HG03066 (cell line): ENCODE data around the gene SYNGR3.

ENCODE experiments used
- ATAC-seq: cut with Tn5 transposase; IDR thresholded peaks from one replicate; pipeline ENCODE4 v1.9.1; 2021; ENCODE audit warnings: low read depth; ENCODE audit not compliant: unreplicated experiment

SYNGR3 gene

GRCh38 chr16:1976216-1976520 lies 13.6 kb upstream of the SYNGR3 start:
- no peak for ATAC-seq

- no peak for ATAC-seq
Measured at GRCh38 chr16:1976951-1977874, 12.6 kb upstream of the SYNGR3 start.

GRCh38 chr16:1977875-1978268 lies 11.9 kb upstream of the SYNGR3 start:
- no peak for ATAC-seq

DNA sequence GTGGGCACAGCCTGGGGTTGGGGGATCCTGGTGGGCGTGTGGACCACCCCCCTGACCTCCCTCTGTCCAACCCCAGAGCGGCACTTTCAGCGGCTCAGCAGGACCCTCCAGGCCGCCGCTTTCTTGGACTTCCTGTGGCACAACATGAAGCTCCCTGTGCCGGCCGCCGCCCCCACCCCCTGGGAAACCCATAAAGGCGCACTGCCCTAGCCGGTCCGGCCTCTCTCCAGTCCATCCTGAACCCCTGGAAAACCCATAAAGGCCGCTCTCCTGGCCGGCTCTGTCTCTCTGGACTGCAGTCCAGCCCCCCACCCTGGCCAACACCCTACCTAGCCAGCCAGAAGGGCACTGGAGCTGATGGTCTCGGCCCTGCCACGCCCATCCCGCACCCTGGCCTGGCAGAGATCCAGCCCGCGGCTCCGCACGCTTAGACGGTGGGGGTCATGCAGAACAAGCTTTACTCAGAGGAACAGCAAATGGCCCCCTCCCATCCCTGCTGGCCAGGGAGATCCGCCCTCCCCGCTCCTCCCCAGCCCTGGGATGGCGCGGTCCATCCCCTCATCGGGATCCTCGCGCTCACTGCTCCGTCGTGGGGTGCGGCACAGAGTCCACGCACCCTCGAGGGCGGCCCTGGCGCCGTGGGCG lies 11.2 kb upstream of the SYNGR3 start:
- no peak for ATAC-seq

- ATAC-seq = no peak
Measured at GRCh38 chr16:1979271-1980029, 10.3 kb upstream of the SYNGR3 start.

DNA sequence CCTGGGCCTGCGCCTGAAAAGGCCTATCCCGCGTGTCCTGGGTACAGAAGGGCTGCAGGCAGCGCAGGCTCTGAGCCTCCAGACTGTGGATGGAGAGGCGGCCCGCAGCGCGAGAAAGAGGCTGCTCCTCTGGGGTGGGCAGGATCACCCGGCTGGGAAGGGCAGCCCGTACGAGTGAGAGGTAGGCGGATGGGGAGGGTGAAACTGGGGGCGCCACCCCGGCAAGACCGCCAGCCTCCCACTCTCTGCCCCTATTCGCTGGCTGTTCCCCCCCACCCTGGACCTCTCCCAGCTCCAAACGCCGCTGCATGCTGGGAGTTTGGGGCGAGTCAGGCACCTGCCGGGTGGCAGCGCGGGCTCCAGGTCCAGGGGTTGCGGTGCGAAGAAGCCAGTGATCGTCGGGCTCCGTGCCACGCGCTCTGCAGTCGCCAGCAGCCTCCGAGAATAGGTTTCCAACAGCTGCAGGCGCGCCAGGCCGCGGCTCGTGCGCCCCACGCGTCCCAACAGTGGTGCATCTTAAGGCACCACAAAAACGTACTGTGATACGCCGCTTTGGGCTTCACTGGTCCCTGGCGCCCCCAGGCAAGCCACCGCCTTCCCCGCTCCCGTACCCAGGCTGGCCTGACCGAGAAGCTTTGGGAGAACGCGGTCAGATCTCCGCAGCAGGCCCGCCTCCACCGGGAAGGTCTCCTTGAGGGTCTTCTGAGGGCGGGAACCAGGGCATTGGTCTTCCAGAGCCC lies 9.6 kb upstream of the SYNGR3 start:
- no peak for ATAC-seq

DNA sequence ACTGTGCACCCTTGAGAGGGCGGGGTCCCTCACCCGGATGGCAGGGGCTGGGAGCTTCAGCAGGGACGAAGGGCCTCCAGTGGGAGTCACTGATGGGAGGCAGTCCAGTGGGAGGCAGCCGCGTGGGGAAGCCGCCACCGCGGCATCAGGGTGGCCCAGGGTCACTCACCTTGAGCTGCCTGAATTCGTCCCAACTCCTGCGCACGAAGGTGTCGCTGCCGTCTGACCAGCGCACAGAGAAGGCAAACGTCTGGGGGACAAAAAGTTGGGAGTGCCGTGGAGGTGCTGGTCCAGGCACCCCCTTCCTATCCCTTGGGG lies 9.0 kb upstream of the SYNGR3 start:
- no peak for ATAC-seq

DNA sequence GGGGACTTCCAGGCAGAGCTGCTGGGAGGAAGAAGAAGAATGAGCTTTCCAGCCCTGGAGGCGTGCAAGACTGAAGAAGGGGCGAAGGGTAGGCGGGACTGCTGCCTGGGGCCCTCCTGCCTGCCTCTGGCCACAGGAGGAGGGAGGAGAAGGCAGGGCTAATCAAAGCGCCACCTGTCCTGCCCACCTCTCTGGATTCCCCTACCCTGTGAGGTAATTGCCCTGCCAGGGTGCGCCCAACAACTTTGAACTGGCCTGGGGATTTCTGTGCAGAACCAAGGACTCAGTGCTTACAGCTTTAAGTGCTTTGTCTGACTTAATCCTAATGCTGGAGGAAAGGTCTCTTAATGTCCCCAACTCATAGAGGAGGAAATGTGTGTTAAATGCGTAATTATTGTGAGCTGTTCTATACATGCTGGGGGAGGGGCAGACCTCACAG lies 8.4 kb upstream of the SYNGR3 start, which contains the start of gene NOXO1:
Gene NOXO1 (minus strand): TSS at position 72 of the 439 bp plus-strand sequence. CDS start 290 bp downstream, outside the sequence.
- ATAC-seq = no peak

- no peak for ATAC-seq
Measured at GRCh38 chr16:1982013-1982433, 7.7 kb upstream of the SYNGR3 start.

GRCh38 chr16:1982991-1983543 lies 6.7 kb upstream of the SYNGR3 start:
- no peak for ATAC-seq

DNA sequence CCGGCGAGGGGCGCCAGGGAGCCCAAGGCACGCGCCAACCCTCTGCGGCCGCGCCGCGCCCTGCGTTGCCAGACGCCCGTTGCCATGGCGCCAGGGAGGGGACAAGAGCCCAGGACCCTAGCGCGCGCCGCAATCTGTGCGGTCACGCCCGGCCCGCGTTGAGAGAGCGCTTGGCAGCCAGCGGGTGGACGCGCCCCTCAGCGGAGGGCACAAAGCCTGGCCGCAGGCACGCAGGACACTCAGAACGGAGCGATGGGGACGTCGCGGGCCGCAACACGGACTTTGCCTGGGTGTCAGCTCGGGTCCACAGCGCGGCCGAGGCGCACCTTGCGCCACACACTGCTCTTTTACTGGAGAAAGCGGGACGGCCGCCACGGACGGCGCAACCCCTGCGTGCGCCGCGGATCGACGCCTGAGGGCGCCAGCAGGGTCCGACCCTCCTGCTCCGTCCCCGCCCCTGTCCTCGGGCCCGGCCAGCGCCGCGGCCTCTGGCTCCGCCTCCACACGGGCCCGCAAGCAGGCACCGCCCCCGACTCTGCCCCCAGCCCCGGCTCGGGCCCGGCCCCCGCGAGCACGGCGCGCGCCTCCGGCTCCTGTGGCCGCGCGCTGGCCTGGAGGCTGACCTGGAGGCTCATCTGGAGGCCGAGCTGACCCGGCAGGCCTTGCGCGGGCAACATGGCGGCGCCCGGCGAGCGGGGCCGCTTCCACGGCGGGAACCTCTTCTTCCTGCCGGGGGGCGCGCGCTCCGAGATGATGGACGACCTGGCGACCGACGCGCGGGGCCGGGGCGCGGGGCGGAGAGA lies 6.0 kb upstream of the SYNGR3 start, which contains the start of gene GFER:
Gene GFER (plus strand): TSS at position 650 of the 803 bp plus-strand sequence. CDS start 26 bp downstream, at position 676.
- peak; percentile 75 for ATAC-seq

DNA sequence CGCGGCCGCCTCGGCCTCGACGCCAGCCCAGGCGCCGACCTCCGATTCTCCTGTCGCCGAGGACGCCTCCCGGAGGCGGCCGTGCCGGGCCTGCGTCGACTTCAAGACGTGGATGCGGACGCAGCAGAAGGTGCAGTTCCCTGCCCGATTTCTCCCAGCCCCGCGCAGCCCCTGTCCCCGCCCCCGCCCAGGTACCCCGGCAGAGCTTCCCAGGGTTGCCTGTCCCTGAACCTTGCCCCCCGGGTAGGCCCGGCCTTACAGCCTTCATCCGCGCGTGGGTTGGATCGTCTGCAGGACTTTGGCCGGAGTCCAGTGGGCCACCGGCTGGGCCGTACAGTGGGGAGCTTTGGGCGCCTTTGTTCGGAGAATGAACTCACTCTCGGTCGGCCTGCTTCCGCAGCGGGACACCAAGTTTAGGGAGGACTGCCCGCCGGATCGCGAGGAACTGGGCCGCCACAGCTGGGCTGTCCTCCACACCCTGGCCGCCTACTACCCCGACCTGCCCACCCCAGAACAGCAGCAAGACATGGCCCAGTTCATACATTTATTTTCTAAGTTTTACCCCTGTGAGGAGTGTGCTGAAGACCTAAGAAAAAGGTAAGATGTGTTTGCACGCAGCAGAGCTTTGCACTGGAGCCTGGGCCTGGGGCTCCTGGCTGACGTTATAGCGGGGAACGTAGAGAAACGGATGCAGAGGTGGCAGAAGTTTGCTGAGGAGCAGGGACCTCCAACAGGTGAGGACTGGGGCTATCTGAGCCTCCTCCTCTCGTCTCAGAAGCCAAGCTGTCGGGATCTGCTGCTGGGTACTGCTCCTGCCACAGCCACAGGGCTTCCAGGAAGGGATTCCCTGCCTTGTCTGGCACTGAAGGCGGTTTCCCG lies 5.2 kb upstream of the SYNGR3 start:
- ATAC-seq = no peak

DNA sequence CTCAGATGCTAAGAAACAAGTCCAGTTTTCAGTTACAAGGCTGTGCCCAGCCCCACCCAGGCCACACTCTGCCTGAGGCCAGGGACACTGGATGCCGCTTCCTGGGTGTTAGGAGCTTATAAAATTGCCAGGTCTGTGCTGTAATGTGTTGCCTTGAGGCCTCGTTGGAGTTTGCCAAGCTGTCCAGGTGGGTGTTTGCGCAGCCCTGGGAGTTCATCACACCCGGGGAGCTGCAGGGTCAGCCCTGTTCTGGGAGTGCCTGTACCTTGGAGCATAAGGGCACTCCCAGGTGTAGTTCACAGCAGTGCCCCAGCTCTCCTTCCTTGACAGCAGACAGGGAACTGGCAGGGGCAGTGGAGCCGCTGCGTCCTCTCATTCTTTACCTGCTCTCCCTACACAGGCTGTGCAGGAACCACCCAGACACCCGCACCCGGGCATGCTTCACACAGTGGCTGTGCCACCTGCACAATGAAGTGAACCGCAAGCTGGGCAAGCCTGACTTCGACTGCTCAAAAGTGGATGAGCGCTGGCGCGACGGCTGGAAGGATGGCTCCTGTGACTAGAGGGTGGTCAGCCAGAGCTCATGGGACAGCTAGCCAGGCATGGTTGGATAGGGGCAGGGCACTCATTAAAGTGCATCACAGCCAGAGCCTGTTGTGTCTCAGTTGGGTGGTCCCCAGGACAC lies 4.2 kb upstream of the SYNGR3 start:
- no peak for ATAC-seq

GRCh38 chr16:1987198-1987597 lies 2.6 kb upstream of the SYNGR3 start:
- ATAC-seq = no peak

GRCh38 chr16:1990101-1990350 lies 256 bp downstream of the SYNGR3 start:
- ATAC-seq = no peak

DNA sequence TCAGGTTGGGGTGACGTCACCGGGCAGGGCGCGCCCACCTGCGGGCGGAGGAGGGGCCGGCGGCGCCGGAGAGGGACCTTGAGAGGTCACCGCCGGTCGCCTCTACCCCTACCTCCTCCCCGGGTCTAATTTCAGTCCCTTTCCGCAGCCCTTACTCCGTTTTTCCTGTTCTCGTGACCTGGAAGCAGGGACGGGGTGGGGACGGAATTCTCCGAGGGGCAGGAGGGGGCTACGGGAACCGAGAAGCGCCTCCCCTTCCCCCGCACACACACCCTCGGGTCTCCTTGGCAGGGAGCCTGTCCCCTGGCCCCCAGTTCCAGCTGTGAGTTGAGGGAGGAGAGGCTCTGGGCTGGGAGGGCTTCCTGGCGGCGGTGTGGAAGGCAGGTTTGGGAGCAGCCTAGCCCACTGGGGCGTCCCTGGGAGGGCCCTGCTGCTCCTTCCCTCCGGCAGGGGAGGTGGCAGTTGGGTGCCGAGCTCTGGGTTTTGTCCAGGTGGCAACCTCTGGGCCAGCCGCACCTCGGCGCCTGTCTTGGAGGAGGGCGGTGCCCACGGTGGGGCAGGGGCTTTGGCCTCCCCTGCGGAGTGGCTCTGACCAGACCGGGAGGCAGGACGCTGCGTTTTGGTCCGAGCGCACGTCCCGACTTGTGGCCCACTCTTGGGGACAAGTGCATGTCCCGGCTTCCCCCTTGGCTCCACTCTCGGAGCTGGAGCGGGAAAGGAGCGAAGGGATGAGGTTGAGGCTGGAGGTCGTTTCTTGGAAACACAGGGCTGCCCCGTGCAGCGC lies 773 bp downstream of the SYNGR3 start:
- no peak for ATAC-seq

- ATAC-seq = no peak
Measured at GRCh38 chr16:1991135-1991551, 1.4 kb downstream of the SYNGR3 start.
